ENCODE data around the gene B3GLCT.

- no peak for TF ChIP-seq POLR2A (IDR thresholded peaks at IDR 0.05; ENCODE audit: low read depth, low read length)
- TF ChIP-seq POLR2AphosphoS5 (IDR thresholded peaks at IDR 0.05; ENCODE audit: low read depth, low read length): no peak
- TF ChIP-seq TAF1 (IDR thresholded peaks at IDR 0.05; ENCODE audit: borderline replicate concordance, low read depth, low read length): no peak
These were observed 1.3 kb upstream of the B3GLCT start for GRCh38 chr13:31198519-31198918.
